ENCODE results near the gene KIF16B. TPM values are rescaled to one million over a fixed set of nuclear protein-coding genes. Genes with fewer than 3 reads are reported as not detected.
A peak's percentile ranks its signal among the peaks of the same experiment; 100 is the strongest.

KIF16B gene
- total RNA-seq, 3 donors from 2014 or later = 23.8 to 47.9 (median 36.9) TPM

DNA sequence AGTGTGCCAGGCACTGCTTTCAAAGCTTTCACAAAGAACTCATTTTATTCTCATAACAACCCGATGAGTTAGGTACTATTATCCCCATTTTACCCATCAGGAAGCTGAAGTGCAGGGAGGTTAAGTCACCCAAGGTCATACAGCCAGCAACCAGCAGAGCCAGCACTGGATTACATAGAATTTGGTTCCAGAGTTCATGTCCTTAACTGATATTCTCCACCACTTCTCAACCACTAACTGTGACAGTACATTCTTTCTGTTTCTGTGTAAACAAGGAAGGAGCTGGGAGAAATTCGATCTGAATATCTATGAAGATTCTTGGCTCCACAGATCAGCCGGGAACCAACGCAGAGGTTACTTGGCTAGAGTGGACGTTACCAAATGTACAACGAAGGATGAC lies 98.0 kb downstream of the KIF16B start:
- DNase-seq (ENCODE audit: low spot score in 2 of 2) = no peak
- Histone ChIP-seq H3K27ac (peak overlapping the region in 1 of 2 donors; percentile 21), H3K4me1 (peaks cover 0 to 4% of the 10 kb centered on the region in 2 donors), H3K36me3 (no peaks in the 10 kb centered on the region), H3K9me3 (no peaks in the 10 kb centered on the region), H3K27me3 (no peaks in the 10 kb centered on the region), H3K4me3 (no peak overlapping the region)
- intact Hi-C loops (cut with DNase I; ENCODE audit: low total_unique reads) = no loop called here
- TF ChIP-seq POLR2AphosphoS5 (IDR thresholded peaks at IDR 0.05) (no peak), POLR2A (IDR thresholded peaks at IDR 0.05) (no peak)
- TF ChIP-seq, protein P1, sequence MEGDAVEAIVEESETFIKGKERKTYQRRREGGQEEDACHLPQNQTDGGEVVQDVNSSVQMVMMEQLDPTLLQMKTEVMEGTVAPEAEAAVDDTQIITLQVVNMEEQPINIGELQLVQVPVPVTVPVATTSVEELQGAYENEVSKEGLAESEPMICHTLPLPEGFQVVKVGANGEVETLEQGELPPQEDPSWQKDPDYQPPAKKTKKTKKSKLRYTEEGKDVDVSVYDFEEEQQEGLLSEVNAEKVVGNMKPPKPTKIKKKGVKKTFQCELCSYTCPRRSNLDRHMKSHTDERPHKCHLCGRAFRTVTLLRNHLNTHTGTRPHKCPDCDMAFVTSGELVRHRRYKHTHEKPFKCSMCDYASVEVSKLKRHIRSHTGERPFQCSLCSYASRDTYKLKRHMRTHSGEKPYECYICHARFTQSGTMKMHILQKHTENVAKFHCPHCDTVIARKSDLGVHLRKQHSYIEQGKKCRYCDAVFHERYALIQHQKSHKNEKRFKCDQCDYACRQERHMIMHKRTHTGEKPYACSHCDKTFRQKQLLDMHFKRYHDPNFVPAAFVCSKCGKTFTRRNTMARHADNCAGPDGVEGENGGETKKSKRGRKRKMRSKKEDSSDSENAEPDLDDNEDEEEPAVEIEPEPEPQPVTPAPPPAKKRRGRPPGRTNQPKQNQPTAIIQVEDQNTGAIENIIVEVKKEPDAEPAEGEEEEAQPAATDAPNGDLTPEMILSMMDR (IDR thresholded peaks at IDR 0.05) = no peak

DNA sequence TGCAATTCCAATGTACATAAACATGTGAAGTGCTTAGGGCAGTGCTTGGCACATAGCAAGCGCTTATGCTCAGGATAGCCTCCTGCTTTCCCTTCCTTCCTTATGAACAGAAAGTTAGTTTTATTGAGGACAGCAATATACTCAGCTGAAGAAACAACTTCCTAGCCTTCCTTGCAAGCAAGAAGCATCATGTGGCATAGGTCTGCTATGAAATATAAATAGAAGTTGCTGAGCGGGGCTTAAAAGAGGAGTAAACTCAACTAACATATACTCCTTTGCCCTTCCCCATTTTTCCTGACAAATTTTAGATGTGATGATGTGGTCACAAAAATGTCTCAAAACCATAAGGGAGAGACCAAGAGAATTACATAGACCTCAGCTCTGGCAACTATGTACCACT lies 98.9 kb downstream of the KIF16B start:
- no peak overlapping the region for H3K4me3 ChIP-seq
- no peaks in the 10 kb centered on the region for H3K9me3 ChIP-seq
- TF ChIP-seq POLR2AphosphoS5 (IDR thresholded peaks at IDR 0.05) (no peak), POLR2A (IDR thresholded peaks at IDR 0.05) (no peak)
- TF ChIP-seq, protein P1 (IDR thresholded peaks at IDR 0.05) = no peak
- peaks cover 0 to 4% of the 10 kb centered on the region in 2 donors for H3K4me1 ChIP-seq
- H3K27me3 ChIP-seq = no peaks in the 10 kb centered on the region
- no peaks in the 10 kb centered on the region for H3K36me3 ChIP-seq
- H3K27ac ChIP-seq = no peak overlapping the region
- DNase-seq (ENCODE audit: low spot score in 2 of 2) = no peak
- intact Hi-C loops (cut with DNase I; ENCODE audit: low total_unique reads) = no loop called here

DNA sequence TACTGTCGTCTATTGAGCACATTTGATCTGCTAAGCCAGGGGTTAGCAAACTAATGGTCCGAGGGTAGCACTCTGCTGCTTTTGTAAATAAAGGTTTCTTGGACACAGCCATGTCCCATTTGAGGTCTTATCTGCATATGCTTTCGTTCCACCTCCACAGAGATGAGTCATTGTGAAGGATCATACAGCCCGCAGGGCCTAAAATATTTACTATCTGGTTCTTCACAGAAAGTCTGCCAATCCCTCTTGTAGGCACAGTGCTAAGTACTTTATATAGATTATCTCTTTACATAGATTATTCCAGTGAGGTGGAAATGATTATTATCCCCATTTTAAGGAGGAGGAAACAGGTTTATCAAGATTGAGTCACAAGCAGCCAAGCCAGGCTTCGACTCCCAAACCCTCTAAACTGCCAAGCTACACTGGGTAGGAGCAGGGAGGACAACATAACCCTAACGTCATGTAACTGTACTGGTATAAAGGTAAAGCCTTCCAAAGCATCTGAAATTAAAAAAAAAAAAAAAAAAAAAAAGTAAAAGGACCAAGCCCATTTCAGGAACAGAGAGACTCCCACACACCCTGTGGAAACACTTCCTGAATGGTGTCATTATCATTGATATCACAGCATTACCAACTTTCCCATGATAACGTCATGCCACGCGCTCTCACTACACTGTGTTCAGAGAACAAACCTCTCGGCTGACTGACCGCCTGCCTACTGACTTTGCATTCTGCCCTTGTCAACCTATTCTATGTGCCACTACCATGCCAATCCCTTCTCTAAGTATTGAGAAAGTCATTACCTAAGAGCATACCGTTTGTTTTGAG lies 101.0 kb downstream of the KIF16B start:
- no peak for DNase-seq (ENCODE audit: low spot score in 2 of 2)
- intact Hi-C loops (cut with DNase I; ENCODE audit: low total_unique reads) = no loop called here
- Histone ChIP-seq H3K9me3 (no peaks in the 10 kb centered on the region), H3K27me3 (no peaks in the 10 kb centered on the region), H3K27ac (no peak overlapping the region), H3K4me1 (peaks cover 0 to 4% of the 10 kb centered on the region in 2 donors), H3K36me3 (no peaks in the 10 kb centered on the region), H3K4me3 (no peak overlapping the region)
- TF ChIP-seq POLR2AphosphoS5 (IDR thresholded peaks at IDR 0.05) (no peak), POLR2A (IDR thresholded peaks at IDR 0.05) (no peak)
- TF ChIP-seq, protein P1 (IDR thresholded peaks at IDR 0.05) = no peak

DNA sequence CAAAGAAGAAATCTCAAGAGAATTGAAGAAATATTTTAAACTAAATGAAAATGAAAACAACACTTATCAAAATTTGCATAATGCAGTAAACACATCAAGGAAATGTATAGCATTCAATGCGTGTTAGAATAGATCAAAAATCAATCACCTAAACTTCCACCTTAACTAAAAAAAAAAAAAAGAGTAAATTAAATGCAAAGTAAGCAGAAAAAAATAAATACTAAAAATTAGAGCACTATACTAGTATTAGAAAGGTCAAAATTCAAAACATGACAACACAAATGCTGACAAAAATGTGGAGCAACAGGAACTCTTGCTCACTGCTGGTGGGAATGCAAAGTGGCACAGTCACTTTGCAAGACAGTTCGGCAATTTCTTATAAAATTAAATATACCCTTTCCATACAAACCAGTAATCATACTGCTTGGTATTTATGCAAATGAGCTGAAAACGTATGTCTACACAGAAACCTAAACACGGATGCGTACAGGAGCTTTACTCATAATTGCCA lies 103.8 kb downstream of the KIF16B start:
- TF ChIP-seq POLR2A (IDR thresholded peaks at IDR 0.05) (no peak), POLR2AphosphoS5 (IDR thresholded peaks at IDR 0.05) (no peak)
- TF ChIP-seq, protein P1 (IDR thresholded peaks at IDR 0.05) = no peak
- H3K4me3 ChIP-seq = no peak overlapping the region
- H3K36me3 ChIP-seq = no peaks in the 10 kb centered on the region
- H3K27me3 ChIP-seq = no peaks in the 10 kb centered on the region
- H3K27ac ChIP-seq = no peak overlapping the region
- intact Hi-C loops (cut with DNase I; ENCODE audit: low total_unique reads) = no loop called here
- peaks cover 0 to 3% of the 10 kb centered on the region in 2 donors for H3K4me1 ChIP-seq
- no peak for DNase-seq (ENCODE audit: low spot score in 2 of 2)
- no peaks in the 10 kb centered on the region for H3K9me3 ChIP-seq

DNA sequence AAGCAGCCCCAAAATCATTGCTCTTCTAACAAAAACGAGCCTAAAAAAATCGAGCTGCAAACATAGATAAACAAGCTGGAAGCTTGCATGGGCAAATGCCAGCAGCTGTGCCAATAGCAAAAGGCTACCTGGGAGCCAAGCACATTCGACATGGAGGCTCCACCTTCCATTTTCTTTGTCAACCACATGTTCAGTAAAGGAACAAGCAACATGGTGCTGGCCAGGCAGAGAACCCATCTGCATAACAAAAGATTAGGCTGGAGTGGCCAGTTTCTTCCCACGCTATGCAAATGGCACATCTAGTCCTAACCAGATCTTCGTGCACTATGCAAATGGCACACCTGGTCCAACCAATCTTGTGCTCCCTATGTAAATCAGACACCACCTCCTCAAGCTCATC lies 110.5 kb downstream of the KIF16B start:
- no peak overlapping the region for H3K27ac ChIP-seq
- no peaks in the 10 kb centered on the region for H3K4me1 ChIP-seq
- H3K36me3 ChIP-seq = no peaks in the 10 kb centered on the region
- TF ChIP-seq POLR2A (IDR thresholded peaks at IDR 0.05) (no peak), POLR2AphosphoS5 (IDR thresholded peaks at IDR 0.05) (no peak)
- TF ChIP-seq, protein P1 (IDR thresholded peaks at IDR 0.05) = no peak
- intact Hi-C loops (cut with DNase I; ENCODE audit: low total_unique reads) = no loop called here
- no peak for DNase-seq (ENCODE audit: low spot score in 2 of 2)
- H3K27me3 ChIP-seq = no peaks in the 10 kb centered on the region
- H3K9me3 ChIP-seq = no peaks in the 10 kb centered on the region
- H3K4me3 ChIP-seq = no peak overlapping the region

Measured in breast epithelium (tissue), 4 donors.